SU-DHL-6 (cell line): Measurements from ENCODE around the gene SPINK1.
"Not testable (repeated sequence)": the region's sequence is repeated elsewhere in the genome, so short reads cannot be mapped to it uniquely, and the experiment has no call there.

ENCODE experiments used
- H2AFZ ChIP-seq: fragments of 200-600 bp; sonication (generic); 2 replicates; pipeline ENCODE4 v1.6.1; 2014; ENCODE audit warnings: low read depth, mild to moderate bottlenecking, moderate library complexity, mixed read lengths, antibody characterized with exemption, low read length; ENCODE audit not compliant: severe bottlenecking
- H3F3A ChIP-seq: fragments of 200-600 bp; shearing (Covaris generic); 2 replicates; pipeline ENCODE4 v1.6.0; 2016; ENCODE audit warnings: antibody characterized with exemption, mild to moderate bottlenecking; ENCODE audit not compliant: insufficient read depth
- H3K27ac ChIP-seq: fragments of 200-600 bp; sonication (generic); 2 replicates; pipeline ENCODE4 v1.5.1; 2016; ENCODE audit warnings: low read depth, mild to moderate bottlenecking, low read length, moderate library complexity, mixed read lengths
- H3K27me3 ChIP-seq: fragments of 200-600 bp; sonication (generic), shearing (Covaris generic); 2 replicates; pipeline ENCODE4 v1.6.0; 2014; ENCODE audit warnings: mild to moderate bottlenecking, low read length
- H3K36me3 ChIP-seq: fragments of 200-600 bp; sonication (generic); 2 replicates; pipeline ENCODE4 v1.6.1; 2014; ENCODE audit warnings: mild to moderate bottlenecking, low read length, mixed read lengths
- H3K4me2 ChIP-seq: fragments of 300-600, 200-600 bp; shearing (Covaris generic), sonication (generic); 2 replicates; pipeline ENCODE4 v1.6.0; 2014; ENCODE audit warnings: low read length, low read depth, mild to moderate bottlenecking; ENCODE audit not compliant: poor library complexity, severe bottlenecking
- H3K4me3 ChIP-seq: fragments of 200-600 bp; sonication (generic); 2 replicates; pipeline ENCODE4 v1.5.1; 2014; ENCODE audit warnings: antibody characterized with exemption, low read length, mild to moderate bottlenecking, mixed read lengths; ENCODE audit not compliant: insufficient read depth, poor library complexity, severe bottlenecking
- H3K79me2 ChIP-seq: fragments of 200-600 bp; sonication (generic); 2 replicates; pipeline ENCODE4 v1.6.1; 2014; ENCODE audit warnings: mild to moderate bottlenecking, low read length, moderate library complexity; ENCODE audit not compliant: insufficient read depth
- H3K9ac ChIP-seq: fragments of 200-600 bp; sonication (generic); 2 replicates; pipeline ENCODE4 v1.7.0; 2014; ENCODE audit warnings: mild to moderate bottlenecking, low read length
- H3K9me2 ChIP-seq: fragments of 200-600 bp; sonication (generic); replicated peaks from 2 replicates; pipeline ENCODE4 v1.6.1; 2014; ENCODE audit warnings: low read length; ENCODE audit not compliant: insufficient read depth
- H3K9me3 ChIP-seq: fragments of 200-600 bp; sonication (generic); 2 replicates; pipeline ENCODE4 v1.6.1; 2014; ENCODE audit warnings: low read length, mixed read lengths; ENCODE audit not compliant: insufficient read depth
- H4K20me1 ChIP-seq: fragments of 200-600 bp; sonication (generic); 2 replicates; pipeline ENCODE4 v1.6.1; 2014; ENCODE audit warnings: low read depth, mild to moderate bottlenecking, antibody characterized with exemption, low read length, moderate library complexity, mixed read lengths
- CTCF ChIP-seq: fragments of 200-600 bp; sonication (generic); IDR thresholded peaks from one replicate; pipeline ENCODE4 v1.5.1; 2017; ENCODE audit warnings: antibody characterized with exemption, mild to moderate bottlenecking, low read length, moderate library complexity; ENCODE audit not compliant: insufficient read depth, poor library complexity, severe bottlenecking
- EZH2phosphoT487 ChIP-seq: fragments of 200-600 bp; sonication (generic), shearing (Covaris generic); conservative IDR thresholded peaks from 2 replicates; pipeline ENCODE4 v1.6.1; 2018; ENCODE audit warnings: mild to moderate bottlenecking, antibody characterized with exemption, low read length, moderate library complexity, mixed read lengths

The SPINK1 gene

GRCh38 chr5:147822686-147823491, 8.6 kb downstream of the SPINK1 start:
- no peaks in the 10 kb centered on the region for H3F3A ChIP-seq
- H3K9me3 ChIP-seq, result no peaks in the 10 kb centered on the region
- H3K79me2 ChIP-seq, result no peaks in the 10 kb centered on the region
- H2AFZ ChIP-seq, result no peak overlapping the region
- no peaks in the 10 kb centered on the region for H3K9me2 ChIP-seq
- no peak overlapping the region for H3K4me3 ChIP-seq
- no peak overlapping the region for H3K9ac ChIP-seq
- H3K4me2 ChIP-seq, result no peak overlapping the region
- H3K27me3 ChIP-seq, result no peaks in the 10 kb centered on the region
- H3K27ac ChIP-seq, result no peak overlapping the region
- H3K36me3 ChIP-seq, result no peaks in the 10 kb centered on the region
- no peaks in the 10 kb centered on the region for H4K20me1 ChIP-seq
- TF ChIP-seq CTCF (peak; percentile 74), EZH2phosphoT487 (no peak)

- H3K9me3 ChIP-seq, H3K9ac ChIP-seq, H3K4me2 ChIP-seq, H3K4me3 ChIP-seq, H2AFZ ChIP-seq, H3K79me2 ChIP-seq, H3K9me2 ChIP-seq, H3K27me3 ChIP-seq, H4K20me1 ChIP-seq, H3F3A ChIP-seq, H3K36me3 ChIP-seq, H3K27ac ChIP-seq: not testable (repeated sequence)
Observed at GRCh38 chr5:147822222-147822621, 9.2 kb downstream of the SPINK1 start.

GRCh38 chr5:147821766-147822165, 9.7 kb downstream of the SPINK1 start:
- Histone ChIP-seq H3K27ac (no peak overlapping the region), H3K36me3 (no peaks in the 10 kb centered on the region), H4K20me1 (no peaks in the 10 kb centered on the region), H3K4me2 (no peak overlapping the region), H3K9me3 (no peaks in the 10 kb centered on the region), H3K9ac (no peak overlapping the region), H3K79me2 (no peaks in the 10 kb centered on the region), H3F3A (no peaks in the 10 kb centered on the region), H3K27me3 (no peaks in the 10 kb centered on the region), H3K4me3 (no peak overlapping the region), H3K9me2 (no peaks in the 10 kb centered on the region), H2AFZ (no peak overlapping the region)
- TF ChIP-seq CTCF, result no peak
- no peak for TF ChIP-seq EZH2phosphoT487

GRCh38 chr5:147819261-147819770, 12.2 kb downstream of the SPINK1 start:
- no peak overlapping the region for H3K4me2 ChIP-seq
- H3K9ac ChIP-seq, result no peak overlapping the region

More at GRCh38 chr5:147819261-147819770, 12.2 kb downstream of the SPINK1 start:
- H3K27me3 ChIP-seq, result no peaks in the 10 kb centered on the region
- H3K4me3 ChIP-seq, result no peak overlapping the region
- no peak overlapping the region for H3K27ac ChIP-seq
- no peaks in the 10 kb centered on the region for H3K79me2 ChIP-seq
- H3F3A ChIP-seq, result no peaks in the 10 kb centered on the region
- no peaks in the 10 kb centered on the region for H3K36me3 ChIP-seq
- H2AFZ ChIP-seq, result no peak overlapping the region
- H3K9me2 ChIP-seq, result no peaks in the 10 kb centered on the region
- no peaks in the 10 kb centered on the region for H3K9me3 ChIP-seq
- TF ChIP-seq EZH2phosphoT487 (no peak), CTCF (no peak)
- H4K20me1 ChIP-seq, result no peaks in the 10 kb centered on the region
